ENCODE data around the gene CFAP54. TPM values are rescaled to one million over a fixed set of nuclear protein-coding genes. Genes with fewer than 3 reads are reported as not detected.
A peak's percentile ranks its signal among the peaks of the same experiment; 100 is the strongest.
"Not testable (repeated sequence)": the region's sequence is repeated elsewhere in the genome, so short reads cannot be mapped to it uniquely, and the experiment has no call there.

Gene CFAP54
- total and polyA plus RNA-seq, 2 donors (not counting 3 experiments of a cell fraction or from before 2014, with no cell fraction given), result 3.6 to 26.9 TPM

- Histone ChIP-seq H4K20me1 (replicated peaks; ENCODE audit: control insufficient read depth, extremely low read depth, insufficient read depth, low read length) (no peaks in the 10 kb centered on the region), H2AFZ (ENCODE audit: low read depth, low read length) (peak overlapping the region; percentile 57), H3K27ac (ENCODE audit: insufficient read depth, low read depth, low read length) (no peak overlapping the region), H3K4me1 (ENCODE audit: control insufficient read depth, extremely low read depth, insufficient read depth, low read length) (peaks cover 4% of the 10 kb centered on the region), H3K9ac (replicated peaks; ENCODE audit: extremely low read depth, insufficient read depth, low read length) (peak overlapping the region; percentile 5), H3K79me2 (ENCODE audit: control insufficient read depth, insufficient read depth, low read length) (no peaks in the 10 kb centered on the region), H3K4me3 (replicated peaks in 1 of 3; ENCODE audit: insufficient read depth in 1 of 3, low read depth in 1 of 3, low read length in 3 of 3) (peak overlapping the region; percentile 8 to 68 (median 61)), H3K9me1 (replicated peaks; ENCODE audit: control insufficient read depth, extremely low read depth, insufficient read depth, low read length) (no peaks in the 10 kb centered on the region), H3K9me3 (replicated peaks; ENCODE audit: control insufficient read depth, insufficient read depth, low read length) (no peaks in the 10 kb centered on the region), H3K36me3 (ENCODE audit: control insufficient read depth in 2 of 2, extremely low read depth in 1 of 2, insufficient read depth in 2 of 2, low read length in 2 of 2) (no peaks in the 10 kb centered on the region), H3K27me3 (ENCODE audit: control insufficient read depth in 2 of 2, insufficient read depth in 2 of 2, low read length in 2 of 2) (no peaks in the 10 kb centered on the region), H3K4me2 (ENCODE audit: insufficient read depth, low read length) (peak overlapping the region; percentile 87)
- intact Hi-C loops (cut with micrococcal nuclease) (no loop called here), dilution Hi-C loops (cut with MboI; ENCODE audit: extremely low pct_ligation_motif_present, low sequenced_read_pairs) (no loop called here)
- TF ChIP-seq POLR2AphosphoS5 (IDR thresholded peaks at IDR 0.05; ENCODE audit: insufficient read depth, low read depth, low read length) (no peak), CTCF (IDR thresholded peaks at IDR 0.05; ENCODE audit: extremely low read depth in 1 of 2, insufficient read depth in 1 of 2, low read depth in 1 of 2, low read length in 2 of 2) (peak in 1 of 2 donors; percentile 6)
- no peak for FAIRE-seq
- BruUV-seq (replicated peaks), result no TSS peak
- CTCF ChIA-PET, result interaction anchor here (1.3 to 1.5 kb wide), 3 partner anchors 12 to 33 kb away, joined by 3 read pairs; no protein-coding TSS in a partner anchor
- DNase-seq (ENCODE audit: low read depth, low spot score), result no peak
- POLR2A ChIA-PET, result no interaction called here
Observed at GRCh38 chr12:96720363-96720705, 231.0 kb downstream of the CFAP54 start.

- POLR2A ChIA-PET; H4K20me1 ChIP-seq (replicated peaks; ENCODE audit: control insufficient read depth, extremely low read depth, insufficient read depth, low read length); H3K9me3 ChIP-seq (replicated peaks; ENCODE audit: control insufficient read depth, insufficient read depth, low read length); H3K27me3 ChIP-seq (ENCODE audit: control insufficient read depth in 2 of 2, insufficient read depth in 2 of 2, low read length in 2 of 2); H3K4me3 ChIP-seq (replicated peaks in 1 of 3; ENCODE audit: insufficient read depth in 1 of 3, low read depth in 1 of 3, low read length in 3 of 3); H3K9me1 ChIP-seq (replicated peaks; ENCODE audit: control insufficient read depth, extremely low read depth, insufficient read depth, low read length); H3K27ac ChIP-seq (ENCODE audit: insufficient read depth, low read depth, low read length); H3K9ac ChIP-seq (replicated peaks; ENCODE audit: extremely low read depth, insufficient read depth, low read length); BruUV-seq (replicated peaks); intact Hi-C loops (cut with micrococcal nuclease); H2AFZ ChIP-seq (ENCODE audit: low read depth, low read length); CTCF ChIA-PET; H3K36me3 ChIP-seq (ENCODE audit: control insufficient read depth in 2 of 2, extremely low read depth in 1 of 2, insufficient read depth in 2 of 2, low read length in 2 of 2); DNase-seq (ENCODE audit: low read depth, low spot score); FAIRE-seq; H3K4me1 ChIP-seq (ENCODE audit: control insufficient read depth, extremely low read depth, insufficient read depth, low read length); H3K4me2 ChIP-seq (ENCODE audit: insufficient read depth, low read length); H3K79me2 ChIP-seq (ENCODE audit: control insufficient read depth, insufficient read depth, low read length); dilution Hi-C loops (cut with MboI; ENCODE audit: extremely low pct_ligation_motif_present, low sequenced_read_pairs): not testable (repeated sequence)
Observed at GRCh38 chr12:96729466-96729865, 240.1 kb downstream of the CFAP54 start.

All from endothelial cell of umbilical vein (primary cell).